NCI-H524 treated with DMSO at 0.1 percent for 48 hours (cell line): ENCODE results near the gene KLHL40.

Experiments
- DNase-seq: peaks from one replicate; lab custom pipeline; 2025; lab: John Stamatoyannopoulos, UW

The KLHL40 gene

DNA sequence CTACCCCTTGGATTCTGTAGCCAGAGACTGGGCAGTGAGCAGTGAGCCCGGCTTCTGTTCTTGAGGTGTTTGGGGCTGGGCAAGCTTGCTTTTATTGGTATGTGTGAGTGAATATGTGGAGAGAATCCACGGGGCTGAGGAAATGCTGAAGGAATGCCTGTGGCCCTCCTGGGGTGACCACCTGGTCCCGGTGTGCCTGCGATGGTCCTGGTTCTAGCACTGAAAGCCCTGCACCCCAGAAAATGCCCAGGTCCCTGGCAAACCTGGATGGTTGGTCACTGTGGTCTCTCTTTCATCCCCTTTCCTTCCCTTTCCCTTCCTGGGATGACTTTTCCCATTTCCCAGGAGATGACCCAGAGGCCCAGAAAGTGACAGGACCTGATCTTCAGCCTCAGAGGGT is 27.7 kb upstream of the KLHL40 start:
- DNase-seq, result no peak

DNA sequence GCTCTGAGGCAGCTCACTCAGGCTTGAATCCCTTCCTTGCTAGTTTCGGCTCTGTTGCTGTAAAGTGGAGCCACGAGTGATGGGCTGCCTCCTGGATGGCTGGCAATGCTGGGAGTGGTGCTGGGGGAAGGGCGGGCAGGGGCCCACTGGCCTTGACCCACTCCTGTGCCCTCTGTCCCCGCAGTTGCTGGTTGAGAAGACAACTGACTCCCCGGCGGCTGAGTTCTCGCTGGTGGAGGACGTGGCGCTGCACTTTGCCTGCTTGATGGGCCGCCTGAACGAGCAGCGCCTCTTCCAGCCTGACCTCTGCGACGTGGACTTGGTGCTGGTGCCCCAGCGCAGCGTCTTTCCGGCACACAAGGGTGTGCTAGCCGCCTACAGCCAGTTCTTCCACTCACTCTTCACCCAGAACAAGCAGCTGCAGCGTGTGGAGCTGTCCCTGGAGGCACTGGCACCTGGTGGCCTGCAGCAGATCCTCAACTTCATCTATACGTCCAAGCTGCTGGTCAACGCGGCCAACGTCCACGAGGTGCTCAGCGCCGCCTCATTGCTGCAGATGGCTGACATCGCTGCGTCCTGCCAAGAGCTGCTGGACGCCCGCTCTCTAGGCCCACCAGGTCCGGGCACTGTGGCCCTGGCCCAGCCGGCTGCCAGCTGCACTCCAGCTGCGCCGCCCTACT is 27.1 kb upstream of the KLHL40 start:
- no peak for DNase-seq

DNA sequence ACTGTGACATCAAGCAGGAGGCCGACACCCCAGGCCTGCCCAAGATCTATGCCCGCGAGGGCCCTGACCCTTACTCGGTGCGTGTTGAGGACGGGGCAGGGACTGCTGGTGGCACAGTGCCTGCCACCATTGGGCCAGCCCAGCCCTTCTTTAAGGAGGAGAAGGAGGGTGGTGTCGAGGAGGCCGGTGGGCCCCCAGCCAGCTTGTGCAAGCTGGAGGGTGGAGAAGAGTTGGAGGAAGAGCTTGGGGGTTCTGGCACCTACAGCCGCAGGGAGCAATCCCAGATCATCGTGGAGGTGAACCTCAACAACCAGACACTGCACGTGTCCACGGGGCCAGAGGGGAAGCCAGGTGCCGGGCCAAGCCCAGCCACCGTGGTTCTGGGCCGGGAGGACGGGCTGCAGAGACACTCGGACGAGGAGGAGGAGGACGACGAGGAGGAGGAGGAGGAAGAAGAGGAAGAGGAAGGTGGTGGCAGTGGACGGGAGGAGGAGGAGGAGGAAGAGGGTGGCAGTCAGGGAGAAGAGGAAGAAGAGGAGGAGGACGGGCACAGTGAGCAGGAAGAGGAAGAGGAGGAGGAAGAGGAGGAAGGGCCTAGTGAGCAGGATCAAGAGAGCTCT is 26.5 kb upstream of the KLHL40 start:
- DNase-seq, result no peak

DNA sequence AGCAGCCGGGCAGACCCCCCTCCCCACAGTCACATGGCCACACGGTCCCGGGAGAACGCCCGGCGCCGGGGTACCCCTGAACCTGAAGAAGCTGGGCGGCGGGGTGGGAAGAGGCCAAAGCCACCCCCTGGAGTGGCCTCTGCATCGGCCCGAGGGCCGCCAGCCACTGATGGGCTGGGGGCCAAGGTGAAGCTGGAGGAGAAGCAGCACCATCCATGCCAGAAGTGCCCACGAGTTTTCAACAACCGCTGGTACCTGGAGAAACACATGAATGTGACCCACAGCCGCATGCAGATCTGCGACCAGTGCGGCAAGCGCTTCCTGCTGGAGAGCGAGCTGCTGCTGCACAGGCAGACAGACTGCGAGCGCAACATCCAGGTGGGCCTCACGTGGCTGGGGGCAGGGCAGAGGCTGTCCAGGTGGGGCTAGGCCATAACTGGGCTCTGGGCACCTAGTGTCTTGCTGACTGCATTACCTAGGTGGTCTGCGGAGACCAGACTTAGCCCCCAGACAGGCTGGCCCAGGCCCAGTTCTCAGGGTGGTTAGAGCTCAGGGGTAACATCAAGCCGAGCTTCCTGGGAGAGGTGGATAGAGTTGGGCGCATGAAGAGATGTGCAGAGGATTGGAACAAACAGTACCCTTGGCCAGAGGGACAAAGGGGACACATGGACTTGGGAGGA is 25.7 kb upstream of the KLHL40 start:
- no peak for DNase-seq

DNA sequence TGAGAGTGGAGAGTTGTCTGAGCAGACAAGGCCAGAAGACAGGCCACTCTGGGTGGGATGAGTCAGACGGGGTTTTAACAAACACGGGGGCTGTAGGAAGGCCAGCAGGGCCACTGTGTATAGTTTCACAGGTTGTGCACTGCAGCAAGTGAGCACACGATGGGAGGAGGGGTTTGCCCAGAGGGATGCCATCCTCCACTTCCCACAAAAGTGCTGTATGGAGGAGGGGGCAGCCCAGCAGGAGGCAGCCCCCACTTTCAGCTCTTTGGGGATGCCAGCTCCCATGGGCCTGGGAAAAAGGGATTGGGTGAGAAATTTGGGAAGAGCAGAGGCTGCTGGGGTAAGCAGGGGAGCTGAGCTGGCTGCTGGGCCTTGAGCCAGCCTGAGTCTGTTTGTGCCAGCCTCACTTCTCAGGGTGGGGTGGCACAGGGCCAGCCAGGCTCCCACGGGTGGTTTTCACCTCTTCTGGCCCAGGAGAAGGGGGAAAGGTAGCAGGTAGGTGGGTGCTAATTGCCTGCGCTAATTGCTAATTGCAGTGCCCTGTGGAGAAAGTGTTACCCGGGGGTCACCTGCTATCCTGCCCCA is 25.1 kb upstream of the KLHL40 start:
- DNase-seq, result no peak

DNA sequence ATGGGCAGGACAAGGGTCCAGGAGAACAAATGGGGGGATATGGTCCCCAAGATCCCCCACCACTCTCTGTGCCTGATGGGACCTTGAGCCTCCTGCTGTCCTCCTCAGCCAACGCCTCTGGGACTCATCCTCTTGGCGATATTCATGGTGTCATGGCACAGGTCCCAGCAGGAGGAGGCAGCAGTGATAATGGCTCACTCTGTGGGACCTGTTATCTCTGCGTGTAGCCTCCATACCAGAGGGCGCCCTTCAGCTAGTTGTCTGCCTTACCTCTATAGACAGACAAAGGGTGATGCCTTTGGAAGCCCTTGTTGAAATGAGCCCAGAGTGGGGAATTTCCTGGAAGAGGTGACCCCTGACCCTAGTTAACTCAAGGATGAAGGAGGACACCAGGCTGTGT is 24.4 kb upstream of the KLHL40 start:
- no peak for DNase-seq

DNA sequence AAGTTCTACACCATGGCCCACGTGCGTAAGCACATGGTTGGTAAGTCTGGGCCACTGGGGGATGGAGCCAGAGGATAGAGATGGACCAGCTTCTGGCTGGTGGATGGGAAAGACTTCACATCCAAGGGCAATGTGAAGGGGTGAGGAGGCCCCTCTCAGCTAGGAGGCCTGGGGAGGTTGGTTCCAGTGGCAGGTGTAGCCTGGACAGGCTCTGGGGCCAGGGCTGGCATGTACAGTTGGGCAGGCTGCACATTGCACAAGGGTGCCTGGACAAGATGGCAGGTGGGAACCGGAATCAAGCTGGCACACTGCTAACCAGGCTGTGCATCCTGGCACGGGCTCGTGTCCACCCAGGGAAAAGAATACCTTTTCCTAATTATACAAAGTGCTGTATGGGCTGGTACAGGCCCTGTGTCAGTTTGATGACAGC is 23.7 kb upstream of the KLHL40 start:
- no peak for DNase-seq

DNA sequence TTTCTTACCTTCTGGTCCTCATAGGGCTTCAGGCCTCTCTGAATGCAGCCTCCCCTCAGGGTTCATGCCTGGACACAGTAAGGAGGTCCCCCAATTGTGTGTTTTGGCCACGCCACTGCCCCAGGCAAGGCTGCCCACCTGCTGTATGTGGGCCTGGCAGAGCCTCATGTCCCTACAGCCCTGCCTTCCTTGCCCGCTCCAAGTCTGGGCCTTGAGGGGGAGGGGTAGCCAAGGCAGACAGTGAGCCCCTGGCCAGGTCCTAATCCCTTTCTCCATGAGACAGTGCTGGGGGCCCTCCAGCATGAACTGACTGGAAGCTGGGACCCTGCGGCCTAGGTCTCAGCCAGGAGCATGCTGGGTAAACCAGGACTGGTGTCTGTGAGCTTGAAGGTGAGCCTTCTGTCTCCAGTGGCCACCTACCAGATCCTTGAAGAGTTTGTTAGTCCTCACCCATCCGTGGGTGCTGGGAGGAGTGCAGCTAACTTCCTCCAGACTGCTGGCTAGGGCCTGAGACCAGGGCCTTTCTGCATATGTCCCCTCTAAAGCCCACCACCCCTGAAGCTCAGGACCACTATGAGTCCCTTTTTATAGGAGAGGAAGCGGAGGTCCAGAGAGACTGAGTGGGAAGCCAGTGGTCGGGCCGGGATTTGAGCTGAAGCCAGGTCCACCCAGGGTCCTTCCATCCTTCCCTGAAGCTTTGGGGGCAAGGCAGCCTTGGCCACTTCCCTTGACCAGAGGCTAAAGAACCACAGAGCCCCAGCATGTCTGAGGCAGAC is 23.1 kb upstream of the KLHL40 start:
- DNase-seq, result no peak

DNA sequence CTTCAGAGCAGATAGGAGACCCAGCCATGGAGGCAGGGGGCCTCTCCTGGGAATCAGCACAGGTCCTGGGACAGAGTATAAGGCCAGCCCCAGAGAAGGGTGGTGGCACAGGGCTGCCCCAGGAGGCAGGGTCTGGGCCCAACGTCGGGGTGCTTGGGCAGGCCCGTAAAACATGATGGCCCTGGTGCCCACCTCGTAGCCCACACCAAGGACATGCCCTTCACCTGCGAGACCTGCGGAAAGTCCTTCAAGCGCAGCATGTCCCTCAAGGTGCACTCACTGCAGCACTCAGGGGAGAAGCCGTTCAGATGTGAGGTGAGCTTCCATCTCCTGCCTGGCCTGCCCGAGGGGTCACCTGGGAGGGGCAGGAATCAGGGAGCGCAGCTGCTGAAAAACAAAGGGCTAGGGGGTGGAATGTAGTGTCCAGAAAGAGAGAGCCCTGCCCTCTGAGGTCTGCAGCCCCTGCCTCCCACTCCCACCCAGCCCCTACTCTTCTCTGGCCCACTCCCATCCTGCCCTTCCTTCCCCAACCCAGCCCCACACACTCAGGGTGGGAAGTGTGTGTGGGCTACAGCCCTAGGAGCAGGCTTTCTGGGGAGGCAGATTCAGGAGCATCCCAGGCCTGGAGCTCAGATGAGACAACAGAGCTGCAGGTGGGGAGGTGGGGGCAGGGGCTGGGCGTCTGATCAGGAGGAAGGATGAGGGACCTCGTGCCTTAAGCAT is 22.4 kb upstream of the KLHL40 start:
- no peak for DNase-seq

DNA sequence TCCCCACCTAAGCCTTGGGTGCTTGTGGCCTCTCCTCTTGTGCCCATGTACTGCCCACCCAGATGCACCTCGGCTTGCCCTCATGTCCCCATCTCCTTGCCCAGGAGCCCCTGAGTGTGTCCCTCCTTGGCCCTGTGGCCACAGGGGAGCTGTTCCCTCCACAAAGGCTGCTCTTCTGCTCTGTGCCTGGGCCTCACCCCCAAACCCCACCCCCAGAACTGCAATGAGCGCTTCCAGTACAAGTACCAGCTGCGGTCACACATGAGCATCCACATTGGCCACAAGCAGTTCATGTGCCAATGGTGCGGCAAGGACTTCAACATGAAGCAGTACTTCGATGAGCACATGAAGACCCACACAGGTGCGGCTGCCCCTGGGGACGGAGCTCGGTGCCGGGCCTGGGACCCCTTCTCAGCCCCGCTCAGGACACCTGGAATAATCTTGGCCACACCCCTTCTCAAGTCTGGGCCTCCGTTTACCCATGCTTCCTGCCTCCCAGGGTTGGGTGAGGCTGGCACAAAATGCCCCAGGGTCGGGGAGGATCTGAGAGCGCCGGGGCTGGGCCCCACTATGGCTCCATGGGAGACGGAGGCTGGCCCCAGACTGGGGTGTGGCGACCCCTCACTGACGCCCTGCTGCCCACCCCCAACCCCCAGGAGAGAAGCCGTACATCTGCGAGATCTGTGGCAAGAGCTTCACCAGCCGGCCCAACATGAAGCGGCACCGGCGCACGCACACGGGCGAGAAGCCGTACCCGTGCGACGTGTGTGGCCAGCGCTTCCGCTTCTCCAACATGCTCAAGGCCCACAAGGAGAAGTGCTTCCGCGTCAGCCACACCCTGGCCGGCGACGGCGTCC is 21.5 kb upstream of the KLHL40 start:
- no peak for DNase-seq

DNA sequence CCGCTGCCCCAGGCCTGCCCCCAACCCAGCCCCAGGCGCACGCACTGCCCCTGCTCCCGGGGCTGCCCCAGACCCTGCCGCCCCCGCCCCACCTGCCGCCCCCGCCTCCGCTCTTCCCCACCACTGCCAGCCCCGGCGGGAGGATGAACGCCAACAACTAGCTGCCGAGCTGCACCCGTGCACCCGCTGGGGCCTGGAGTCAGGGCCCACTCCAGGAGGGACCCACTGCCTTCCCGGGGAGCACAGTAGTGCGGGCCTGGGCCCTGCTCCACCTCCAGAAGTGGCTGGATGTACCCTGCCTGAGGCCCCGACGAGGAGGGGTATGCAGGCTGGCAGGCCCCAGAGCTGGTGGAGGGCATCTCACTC is 20.9 kb upstream of the KLHL40 start:
- no peak for DNase-seq

DNA sequence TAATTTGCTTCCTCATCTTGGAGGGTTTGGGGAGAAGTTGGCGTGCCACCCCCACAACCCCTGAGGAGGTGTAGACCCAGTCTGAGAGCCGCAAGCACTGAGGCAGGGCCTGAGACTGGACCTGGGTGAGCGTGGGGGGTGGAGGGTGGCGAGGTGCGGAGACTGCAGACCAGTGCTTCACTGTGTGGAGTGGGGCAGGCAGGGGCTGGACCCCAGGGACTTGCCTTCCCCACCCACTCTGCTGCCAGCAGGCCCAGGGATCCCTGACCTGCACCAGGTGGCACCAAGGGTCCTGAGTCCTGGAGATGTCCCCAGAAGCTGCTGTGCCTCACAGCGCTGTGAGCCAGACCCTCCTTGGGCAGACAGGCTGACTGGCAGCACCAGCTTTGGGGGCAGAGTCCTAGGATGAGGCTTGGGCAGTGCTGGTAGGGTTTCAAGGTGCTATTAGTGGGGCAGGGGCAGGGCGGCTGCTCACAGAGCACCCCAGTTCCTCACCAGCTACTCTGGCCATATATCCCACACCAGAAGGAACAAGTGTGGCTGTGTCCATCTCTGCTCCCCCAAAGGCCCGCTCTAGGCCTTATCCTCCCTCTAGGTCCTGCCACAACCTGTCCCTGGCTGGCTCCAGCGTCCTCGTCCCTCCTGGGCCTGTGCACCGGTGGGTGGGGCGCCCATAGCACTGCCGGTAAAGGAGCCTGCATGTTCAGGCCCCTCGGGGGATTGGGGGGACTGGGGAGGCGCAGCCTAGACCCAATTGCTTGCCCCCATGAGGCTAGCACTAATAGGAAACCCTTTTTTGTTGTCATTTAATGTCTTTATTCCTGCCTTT is 20.1 kb upstream of the KLHL40 start:
- no peak for DNase-seq

DNA sequence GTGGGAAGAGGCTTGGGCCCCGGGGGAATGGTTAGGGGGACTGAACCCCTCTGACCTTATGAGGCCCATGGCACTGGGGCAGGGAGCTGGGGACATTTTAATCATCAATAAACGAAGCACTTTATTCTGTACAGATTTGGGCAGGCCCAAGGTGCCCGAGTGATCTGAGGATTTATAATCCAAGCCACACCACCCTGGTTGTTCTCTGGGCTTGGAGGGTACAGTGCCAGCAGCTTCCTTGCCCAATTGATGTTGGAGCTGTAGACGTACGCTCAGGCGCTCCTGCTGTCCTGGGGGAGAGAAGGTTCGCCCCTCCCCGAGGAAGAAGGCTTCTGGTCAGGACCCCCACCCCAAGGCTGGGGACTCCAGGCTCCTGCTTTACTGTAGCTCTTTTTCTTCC is 19.3 kb upstream of the KLHL40 start:
- DNase-seq, result no peak

DNA sequence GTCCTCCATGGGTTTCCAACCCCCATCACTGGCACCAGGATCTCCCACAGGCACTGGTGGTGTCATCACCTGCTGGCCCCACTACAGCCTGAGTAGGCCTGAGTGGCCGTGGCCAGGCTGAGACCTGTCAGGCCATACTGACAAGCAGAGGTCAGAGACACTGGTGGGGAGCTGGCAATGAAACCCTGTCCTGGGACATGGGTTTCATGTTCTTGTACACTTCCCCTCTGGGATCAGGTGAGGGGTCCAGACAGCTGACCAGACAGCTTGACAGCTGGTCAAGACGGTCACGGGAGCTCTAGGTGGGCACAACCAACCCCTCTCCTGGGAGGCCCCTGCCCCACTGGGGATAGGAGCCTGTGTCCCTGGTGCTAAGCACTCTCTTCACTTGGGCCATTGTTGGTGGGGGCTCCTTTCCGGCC is 18.7 kb upstream of the KLHL40 start:
- no peak for DNase-seq

DNA sequence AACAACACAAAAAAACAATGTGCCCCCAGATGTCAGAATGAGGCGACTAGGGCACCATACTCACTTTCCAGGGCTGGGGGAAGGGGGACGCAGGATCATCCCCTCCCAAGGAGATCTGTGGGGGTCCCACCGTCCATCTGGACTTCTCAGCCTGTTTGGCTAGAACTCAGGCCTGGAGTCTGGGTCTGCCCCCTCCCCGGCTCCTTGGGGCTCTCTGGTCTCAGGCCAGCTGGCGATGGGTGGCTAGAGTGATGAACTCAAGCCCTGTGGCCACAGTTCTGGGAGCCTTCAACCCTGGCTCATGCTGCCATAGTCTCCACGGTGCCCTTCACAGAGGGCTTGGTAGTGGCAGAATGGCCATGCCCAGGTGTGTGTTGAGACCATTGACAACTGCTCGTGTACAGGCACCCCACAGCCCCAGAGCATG is 18.2 kb upstream of the KLHL40 start:
- DNase-seq, result no peak

DNA sequence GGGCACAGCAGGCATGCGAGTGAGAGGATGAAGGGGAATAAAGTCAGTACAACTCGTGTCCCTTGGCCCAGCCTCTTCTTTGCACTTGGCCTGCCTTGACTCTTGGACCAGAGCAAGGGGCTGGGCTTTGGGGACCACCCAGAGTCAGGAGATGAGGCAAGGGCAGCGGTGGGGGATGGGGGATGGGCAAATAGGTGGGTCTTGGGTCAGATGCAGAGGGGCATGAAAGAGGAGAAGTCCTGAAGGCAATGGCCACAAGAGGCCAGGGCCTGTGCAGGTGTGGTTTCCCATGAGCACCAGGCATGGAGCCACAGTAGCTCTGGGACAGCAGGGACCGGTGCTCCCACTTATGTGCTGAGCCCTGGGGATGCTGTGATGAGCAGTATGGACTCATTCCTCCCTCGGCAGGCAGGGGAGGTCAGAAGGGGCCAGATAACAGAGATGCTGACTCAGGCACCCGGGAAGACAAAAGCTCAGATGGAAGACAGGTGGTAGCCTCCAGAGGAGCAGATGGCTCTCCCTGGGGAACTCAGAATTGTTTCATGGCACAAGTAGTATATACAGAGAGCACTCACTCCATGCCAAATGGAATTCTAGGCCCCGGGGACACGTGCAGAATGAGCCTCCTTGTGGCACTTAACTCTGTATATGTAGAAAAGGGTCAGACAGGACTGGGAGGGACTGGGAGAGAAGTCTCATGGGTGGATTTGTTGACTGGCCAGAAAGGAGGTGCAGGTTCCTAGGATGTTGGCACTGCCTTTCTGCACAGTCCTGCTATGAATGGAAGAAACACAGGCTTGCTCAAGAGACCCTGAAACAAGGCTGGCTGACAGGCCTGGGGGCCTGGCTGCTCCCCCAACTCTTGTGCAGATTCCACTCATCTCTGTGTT is 17.6 kb upstream of the KLHL40 start:
- peak; percentile 92 for DNase-seq

DNA sequence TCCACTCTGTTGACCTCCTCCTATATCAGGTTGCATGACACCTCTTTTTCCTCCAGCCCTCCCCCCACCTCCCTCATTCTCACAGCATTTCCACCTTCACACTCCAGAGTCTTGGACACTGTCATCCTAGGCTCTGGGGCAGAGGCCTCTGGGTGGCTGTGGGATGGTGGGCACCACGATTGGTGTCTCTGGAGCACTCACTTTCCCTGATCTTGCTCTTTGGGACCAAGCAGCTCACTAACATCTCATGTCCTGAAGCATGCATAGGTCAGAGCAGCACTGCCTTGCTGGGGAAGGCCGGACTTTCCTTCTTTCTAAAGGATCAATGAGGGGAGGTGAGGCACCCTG is 16.9 kb upstream of the KLHL40 start:
- DNase-seq, result no peak

DNA sequence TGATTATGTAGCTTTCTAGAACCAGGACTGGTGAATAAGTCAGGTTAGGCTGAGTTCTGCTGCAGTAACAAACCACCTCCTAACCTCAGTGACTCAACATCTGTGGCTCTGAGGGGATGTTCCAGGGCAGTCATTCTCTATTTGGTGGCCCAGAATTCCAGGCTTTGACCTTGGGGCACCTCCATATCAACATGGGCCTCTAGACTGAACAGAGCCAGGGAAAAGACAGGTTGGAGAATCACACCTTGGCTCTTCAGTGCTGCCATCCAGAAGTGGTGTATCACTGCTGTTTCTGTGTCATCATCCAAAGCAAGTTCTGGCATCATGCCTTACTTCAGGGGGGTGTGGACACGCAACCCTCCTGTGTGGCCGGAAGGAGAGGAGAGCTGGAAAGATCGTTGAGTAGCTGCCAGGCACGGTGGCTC is 16.5 kb upstream of the KLHL40 start:
- DNase-seq, result no peak

DNA sequence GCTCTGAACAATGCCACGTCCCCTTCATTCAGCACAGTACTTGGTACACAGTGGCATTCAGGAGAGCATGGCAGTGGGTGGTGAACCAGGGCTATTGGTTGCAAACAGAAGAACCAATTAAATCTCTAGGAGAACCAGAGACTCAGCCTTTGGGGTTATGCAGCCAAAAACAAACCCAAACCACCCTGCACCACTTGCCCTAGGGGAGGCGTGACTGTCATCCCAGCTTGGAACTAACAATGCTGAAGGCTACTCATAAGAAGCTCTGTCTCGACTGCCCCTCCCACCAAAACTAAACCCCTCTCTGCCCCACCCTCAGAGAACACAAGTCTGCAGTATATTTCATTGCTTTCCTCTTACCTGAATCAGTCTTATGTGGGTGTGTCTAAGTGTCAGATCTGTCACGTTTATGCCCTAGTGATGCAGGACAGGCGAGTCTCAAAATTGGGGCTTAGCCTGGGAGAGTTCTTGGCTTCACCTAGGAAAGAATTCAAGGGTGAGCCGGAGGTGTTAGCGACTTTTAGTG is 15.2 kb upstream of the KLHL40 start:
- DNase-seq, result no peak
